Upper lobe of right lung (tissue), 1 donor: ENCODE measurements around the gene PLCH1. TPM values are rescaled to one million over a fixed set of nuclear protein-coding genes. Genes with fewer than 3 reads are reported as not detected.
A peak's percentile ranks its signal among the peaks of the same experiment; 100 is the strongest.

ENCODE experiments used
- ATAC-seq: fragments of 200-7000 bp; cut with Tn5 transposase; one replicate; pipeline ENCODE4 v1.9.1; 2020; ENCODE audit warnings: mild to moderate bottlenecking, moderate library complexity
- DNase-seq: peaks from one replicate; pipeline ENCODE4 v3.0.0-alpha.2; 2020
- H3K27ac ChIP-seq: fragments of 200-600 bp; one replicate; pipeline ENCODE4 v1.8.0; 2022
- H3K27me3 ChIP-seq: fragments of 200-600 bp; one replicate; pipeline ENCODE4 v1.8.0; 2022; ENCODE audit warnings: mild to moderate bottlenecking
- H3K36me3 ChIP-seq: fragments of 200-600 bp; one replicate; pipeline ENCODE4 v1.8.0; 2022
- H3K4me1 ChIP-seq: fragments of 200-600 bp; one replicate; pipeline ENCODE4 v1.8.0; 2022
- H3K4me3 ChIP-seq: fragments of 200-600 bp; one replicate; pipeline ENCODE4 v1.8.0; 2022; ENCODE audit warnings: mild to moderate bottlenecking
- H3K9me3 ChIP-seq: fragments of 200-600 bp; one replicate; pipeline ENCODE4 v1.8.0; 2022
- intact Hi-C: fragments of 100-400 bp; cut with DNase I; formaldehyde crosslinking; loops from one replicate; pipeline ENCODE4 v1.11.0; 2022
- total RNA-seq: library from RNA; stranded (reverse); fragmentation: NEBNext Ultra II Directional; extraction: Animal tissue kit (Norgen Biotek cat#: 25700); gene quantifications from one replicate; pipeline ENCODE4 v1.2.1, GENCODE V29; 2021
- TF ChIP-seq, protein P1 (sequence below): fragments of 200-600 bp; IDR thresholded peaks from one replicate; pipeline ENCODE4 v1.8.0; 2022; ENCODE audit warnings: antibody characterized with exemption
- donor health status: DM: no; HTN: yes; CAD: no; lungs with severe emphysema.

Gene PLCH1
- total RNA-seq, 1 donor from 2014 or later = 12.1 TPM

DNA sequence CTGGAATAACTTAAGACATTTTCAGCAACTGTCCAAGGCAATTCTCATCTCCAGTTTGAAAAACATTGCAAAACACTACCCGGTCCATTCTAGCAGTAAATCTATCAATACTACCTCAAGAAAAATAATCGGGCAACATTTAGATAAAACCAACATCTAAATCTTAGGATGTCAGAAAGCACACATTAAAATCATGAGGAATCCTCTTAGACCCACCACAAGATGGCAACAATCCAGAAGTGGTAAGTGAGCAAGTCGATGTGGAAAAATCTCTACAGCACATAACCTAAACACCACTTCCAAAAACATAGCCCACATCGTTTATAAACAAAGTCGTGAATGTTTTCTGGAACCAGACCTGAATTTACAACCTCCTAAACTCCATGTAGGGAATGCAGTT lies 5.7 kb downstream of the PLCH1 start:
- ATAC-seq (no peak), DNase-seq (no peak)
- Histone ChIP-seq H3K36me3 (no peaks in the 10 kb centered on the region), H3K4me1 (peaks cover 8% of the 10 kb centered on the region), H3K9me3 (no peaks in the 10 kb centered on the region), H3K4me3 (no peak overlapping the region), H3K27me3 (peaks cover 28% of the 10 kb centered on the region), H3K27ac (peak overlapping the region; percentile 65)
- intact Hi-C loops = no loop called here
- TF ChIP-seq, protein P1, sequence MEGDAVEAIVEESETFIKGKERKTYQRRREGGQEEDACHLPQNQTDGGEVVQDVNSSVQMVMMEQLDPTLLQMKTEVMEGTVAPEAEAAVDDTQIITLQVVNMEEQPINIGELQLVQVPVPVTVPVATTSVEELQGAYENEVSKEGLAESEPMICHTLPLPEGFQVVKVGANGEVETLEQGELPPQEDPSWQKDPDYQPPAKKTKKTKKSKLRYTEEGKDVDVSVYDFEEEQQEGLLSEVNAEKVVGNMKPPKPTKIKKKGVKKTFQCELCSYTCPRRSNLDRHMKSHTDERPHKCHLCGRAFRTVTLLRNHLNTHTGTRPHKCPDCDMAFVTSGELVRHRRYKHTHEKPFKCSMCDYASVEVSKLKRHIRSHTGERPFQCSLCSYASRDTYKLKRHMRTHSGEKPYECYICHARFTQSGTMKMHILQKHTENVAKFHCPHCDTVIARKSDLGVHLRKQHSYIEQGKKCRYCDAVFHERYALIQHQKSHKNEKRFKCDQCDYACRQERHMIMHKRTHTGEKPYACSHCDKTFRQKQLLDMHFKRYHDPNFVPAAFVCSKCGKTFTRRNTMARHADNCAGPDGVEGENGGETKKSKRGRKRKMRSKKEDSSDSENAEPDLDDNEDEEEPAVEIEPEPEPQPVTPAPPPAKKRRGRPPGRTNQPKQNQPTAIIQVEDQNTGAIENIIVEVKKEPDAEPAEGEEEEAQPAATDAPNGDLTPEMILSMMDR = no peak

DNA sequence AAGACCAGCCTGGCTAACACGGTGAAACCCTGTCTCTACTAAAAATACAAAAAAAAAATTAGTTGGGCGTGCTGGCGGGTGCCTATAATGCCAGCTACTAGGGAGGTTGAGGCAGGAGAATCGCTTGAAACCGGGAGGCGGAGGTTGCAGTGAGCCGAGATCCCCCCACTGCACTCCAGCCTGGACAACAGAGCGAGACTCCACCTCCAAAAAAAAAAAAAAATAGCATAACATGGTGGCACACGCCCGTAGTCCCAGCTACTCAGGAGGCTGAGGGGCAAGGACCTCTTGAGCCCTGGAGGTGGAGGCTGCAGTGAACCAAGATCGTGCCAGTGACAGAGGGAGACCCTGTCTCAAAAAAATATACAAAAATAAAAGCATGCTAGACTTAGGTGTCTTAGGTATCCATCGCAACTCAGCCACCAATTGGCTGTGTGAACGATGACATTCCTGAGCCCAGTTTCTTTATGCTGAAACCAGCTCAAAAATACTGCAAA lies 6.2 kb downstream of the PLCH1 start:
- no peaks in the 10 kb centered on the region for H3K9me3 ChIP-seq
- H3K36me3 ChIP-seq = no peaks in the 10 kb centered on the region
- ATAC-seq (no peak), DNase-seq (no peak)
- peaks cover 23% of the 10 kb centered on the region for H3K27me3 ChIP-seq
- peak overlapping the region; percentile 65 for H3K27ac ChIP-seq
- peak overlapping the region; percentile 22 for H3K4me3 ChIP-seq
- H3K4me1 ChIP-seq = peaks cover 3% of the 10 kb centered on the region
- TF ChIP-seq, protein P1 = no peak
- intact Hi-C loops = no loop called here

DNA sequence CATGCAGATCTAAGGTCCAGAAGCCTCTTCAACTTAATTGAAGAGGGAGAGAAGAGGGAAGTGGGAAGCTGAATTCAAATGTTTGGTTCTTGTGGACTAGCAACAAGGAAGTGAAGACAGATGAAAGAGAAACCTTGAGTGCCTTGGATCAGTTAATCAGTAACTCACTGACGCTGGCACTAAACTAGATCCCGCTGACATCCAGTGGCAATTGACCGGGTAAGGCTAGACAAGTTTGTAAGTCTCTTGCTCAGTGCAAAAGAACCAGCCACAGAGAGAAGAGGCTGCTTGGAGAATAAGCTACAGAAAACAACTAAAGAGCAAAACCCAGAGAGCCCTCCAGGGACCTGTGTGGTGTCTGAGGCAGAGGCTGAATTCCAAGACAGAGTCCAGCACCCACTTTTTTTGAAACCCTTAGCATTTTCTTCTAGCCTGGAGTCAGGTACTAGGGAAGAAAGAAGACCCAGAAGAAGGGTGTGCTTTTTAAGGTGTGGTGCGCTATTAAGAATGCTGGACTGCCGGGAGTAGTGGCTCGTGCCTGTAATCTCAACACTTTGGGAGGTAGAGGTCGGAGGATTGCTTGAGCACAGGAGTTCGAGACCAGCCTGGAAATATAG lies 6.9 kb downstream of the PLCH1 start:
- Histone ChIP-seq H3K4me3 (peak overlapping the region; percentile 22), H3K27ac (peak overlapping the region; percentile 65), H3K36me3 (no peaks in the 10 kb centered on the region), H3K4me1 (no peaks in the 10 kb centered on the region), H3K27me3 (peaks cover 16% of the 10 kb centered on the region), H3K9me3 (no peaks in the 10 kb centered on the region)
- no peak for DNase-seq
- intact Hi-C loops = no loop called here
- ATAC-seq = peak; percentile 93
- TF ChIP-seq, protein P1 = no peak

DNA sequence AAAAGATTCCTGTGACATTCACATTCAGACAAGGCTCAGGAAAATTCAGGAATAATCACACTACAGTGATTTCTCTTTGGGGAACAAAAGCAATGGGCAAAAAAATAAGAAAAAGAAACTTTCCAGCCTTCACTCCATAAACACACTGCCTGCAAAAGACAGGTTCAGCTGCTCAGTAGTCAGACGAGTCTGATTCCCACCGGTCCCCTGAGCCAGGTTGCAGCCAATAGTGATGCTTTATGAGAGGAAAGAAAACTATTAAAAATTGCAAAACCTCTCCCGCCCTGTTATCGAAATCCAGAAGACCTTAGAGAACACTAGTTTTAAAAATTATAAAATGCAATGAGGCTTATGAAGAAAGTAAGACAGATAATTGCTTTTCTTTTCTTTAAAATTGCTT lies 8.5 kb downstream of the PLCH1 start:
- H3K4me1 ChIP-seq = no peaks in the 10 kb centered on the region
- H3K27me3 ChIP-seq = peaks cover 9% of the 10 kb centered on the region
- no peaks in the 10 kb centered on the region for H3K36me3 ChIP-seq
- ATAC-seq (no peak), DNase-seq (no peak)
- intact Hi-C loops = no loop called here
- no peaks in the 10 kb centered on the region for H3K9me3 ChIP-seq
- peak overlapping the region; percentile 73 for H3K27ac ChIP-seq
- H3K4me3 ChIP-seq = peak overlapping the region; percentile 19
- TF ChIP-seq, protein P1 = no peak

DNA sequence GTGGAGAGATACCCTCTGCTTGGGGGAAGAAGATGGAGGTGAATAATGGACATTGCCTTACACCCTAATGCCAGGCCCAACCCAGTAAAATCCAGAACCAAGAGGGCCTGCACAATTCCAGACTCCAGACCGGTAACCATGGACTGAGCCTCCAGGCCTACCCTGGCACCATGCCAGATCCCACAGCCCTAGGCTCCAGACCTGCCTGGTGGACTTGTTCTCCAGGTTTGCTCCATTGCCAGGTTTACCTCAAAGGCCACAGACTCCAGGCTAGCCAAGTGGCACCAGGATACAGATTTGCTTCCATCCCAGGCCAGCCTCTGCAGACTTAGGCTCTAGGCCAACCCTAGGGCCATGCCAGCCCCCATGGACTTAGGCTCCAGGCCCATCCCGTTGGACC lies 14.0 kb downstream of the PLCH1 start:
- Histone ChIP-seq H3K36me3 (no peaks in the 10 kb centered on the region), H3K27me3 (no peaks in the 10 kb centered on the region), H3K27ac (no peak overlapping the region), H3K4me1 (no peaks in the 10 kb centered on the region), H3K9me3 (no peaks in the 10 kb centered on the region), H3K4me3 (no peak overlapping the region)
- DNase-seq (no peak), ATAC-seq (peak; percentile 21)
- TF ChIP-seq, protein P1 = no peak
- intact Hi-C loops = no loop called here

DNA sequence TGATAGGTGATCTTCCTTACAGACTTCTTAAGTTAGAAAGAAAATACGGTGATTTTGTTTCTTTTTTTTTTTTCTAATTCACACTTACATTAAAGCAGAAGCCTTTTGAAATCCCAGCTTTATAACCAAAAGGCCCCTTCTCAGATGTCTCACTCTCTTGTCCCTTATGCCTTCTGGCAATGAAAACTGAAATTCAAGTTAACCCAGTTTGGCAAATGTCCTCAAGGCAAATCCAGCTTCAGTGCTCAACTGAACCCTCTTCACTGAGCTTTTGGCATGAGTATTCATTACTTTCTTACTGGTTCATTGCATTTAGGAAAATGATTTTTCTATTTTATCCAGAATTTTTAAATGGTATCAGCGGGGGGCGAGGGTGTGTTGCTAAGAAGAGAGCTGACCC lies 17.0 kb downstream of the PLCH1 start:
- TF ChIP-seq, protein P1 = no peak
- Histone ChIP-seq H3K27me3 (no peaks in the 10 kb centered on the region), H3K4me1 (no peaks in the 10 kb centered on the region), H3K9me3 (no peaks in the 10 kb centered on the region), H3K27ac (no peak overlapping the region), H3K4me3 (no peak overlapping the region), H3K36me3 (no peaks in the 10 kb centered on the region)
- DNase-seq (no peak), ATAC-seq (no peak)
- intact Hi-C loops = no loop called here
